ENCODE data around the gene HDLBP.

The HDLBP gene

GRCh38 chr2:241324775-241325174, 9.3 kb upstream of the HDLBP start:
- TF ChIP-seq SPI1 (IDR thresholded peaks at IDR 0.05; ENCODE audit: borderline replicate concordance, low read depth) (no peak), GABPA (IDR thresholded peaks at IDR 0.05; ENCODE audit: low read depth) (no peak), CTCF (IDR thresholded peaks at IDR 0.05; ENCODE audit: insufficient read depth, low read length) (no peak), POLR2AphosphoS5 (IDR thresholded peaks at IDR 0.05; ENCODE audit: low read depth) (no peak), REST (IDR thresholded peaks at IDR 0.05; ENCODE audit: insufficient replicate concordance, low read depth) (no peak)
- Histone ChIP-seq H3K4me3 (replicated peaks; ENCODE audit: insufficient read depth, low read length) (no peak overlapping the region), H3K27me3 (ENCODE audit: insufficient read depth, poor library complexity, severe bottlenecking) (no peaks in the 10 kb centered on the region), H3K27ac (replicated peaks) (peak overlapping the region; percentile 58)
- DNase-seq (ENCODE audit: low read depth in 1 of 2, low spot score in 1 of 2) = no peak

GRCh38 chr2:241323778-241324177, 8.3 kb upstream of the HDLBP start:
- DNase-seq (ENCODE audit: low read depth in 1 of 2, low spot score in 1 of 2) = no peak
- no peaks in the 10 kb centered on the region for H3K27me3 ChIP-seq (ENCODE audit: insufficient read depth, poor library complexity, severe bottlenecking)
- no peak overlapping the region for H3K4me3 ChIP-seq (replicated peaks; ENCODE audit: insufficient read depth, low read length)
- TF ChIP-seq REST (IDR thresholded peaks at IDR 0.05; ENCODE audit: insufficient replicate concordance, low read depth) = no peak
- no peak for TF ChIP-seq SPI1 (IDR thresholded peaks at IDR 0.05; ENCODE audit: borderline replicate concordance, low read depth)
- no peak for TF ChIP-seq GABPA (IDR thresholded peaks at IDR 0.05; ENCODE audit: low read depth)
- no peak for TF ChIP-seq CTCF (IDR thresholded peaks at IDR 0.05; ENCODE audit: insufficient read depth, low read length)
- no peak for TF ChIP-seq POLR2AphosphoS5 (IDR thresholded peaks at IDR 0.05; ENCODE audit: low read depth)
- H3K27ac ChIP-seq (replicated peaks) = no peak overlapping the region

GRCh38 chr2:241321886-241322285, 6.4 kb upstream of the HDLBP start:
- DNase-seq (ENCODE audit: low read depth in 1 of 2, low spot score in 1 of 2) = no peak
- no peak overlapping the region for H3K4me3 ChIP-seq (replicated peaks; ENCODE audit: insufficient read depth, low read length)
- TF ChIP-seq CTCF (IDR thresholded peaks at IDR 0.05; ENCODE audit: insufficient read depth, low read length) = no peak
- TF ChIP-seq REST (IDR thresholded peaks at IDR 0.05; ENCODE audit: insufficient replicate concordance, low read depth) = no peak
- TF ChIP-seq GABPA (IDR thresholded peaks at IDR 0.05; ENCODE audit: low read depth) = no peak
- no peak for TF ChIP-seq POLR2AphosphoS5 (IDR thresholded peaks at IDR 0.05; ENCODE audit: low read depth)
- no peak for TF ChIP-seq SPI1 (IDR thresholded peaks at IDR 0.05; ENCODE audit: borderline replicate concordance, low read depth)
- H3K27ac ChIP-seq (replicated peaks) = peak overlapping the region; percentile 24; the same call in 1 of the 2 replicates
- no peaks in the 10 kb centered on the region for H3K27me3 ChIP-seq (ENCODE audit: insufficient read depth, poor library complexity, severe bottlenecking)

All from HL-60 (cell line).